ENCODE data around the gene TTLL11. TPM values are rescaled to one million over a fixed set of nuclear protein-coding genes. Genes with fewer than 3 reads are reported as not detected.

The TTLL11 gene
- total and polyA plus RNA-seq, 2 experiments from 2014 or later = 0.57 to 1.4 TPM

DNA sequence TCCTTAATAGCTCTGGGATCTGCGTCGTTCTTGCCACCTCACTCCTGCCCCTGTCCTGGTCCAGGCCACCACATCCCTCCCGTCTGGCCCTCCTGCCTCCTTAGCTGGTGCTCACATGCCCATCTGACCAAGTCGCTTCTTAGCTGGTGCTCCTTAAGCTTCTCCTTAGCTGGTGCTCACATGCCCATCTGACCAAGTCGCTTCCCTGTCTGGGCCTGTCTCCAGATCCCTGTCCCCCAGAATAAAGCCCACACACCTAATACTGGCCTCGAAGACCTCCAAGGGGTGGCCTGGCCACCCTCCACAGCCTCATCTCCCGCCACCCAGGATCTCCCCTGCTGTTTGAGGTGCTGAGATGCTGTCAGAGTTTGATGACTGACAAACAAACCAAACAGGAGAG lies 31.4 kb upstream of the TTLL11 start (continued):
- TF ChIP-seq, protein P1, sequence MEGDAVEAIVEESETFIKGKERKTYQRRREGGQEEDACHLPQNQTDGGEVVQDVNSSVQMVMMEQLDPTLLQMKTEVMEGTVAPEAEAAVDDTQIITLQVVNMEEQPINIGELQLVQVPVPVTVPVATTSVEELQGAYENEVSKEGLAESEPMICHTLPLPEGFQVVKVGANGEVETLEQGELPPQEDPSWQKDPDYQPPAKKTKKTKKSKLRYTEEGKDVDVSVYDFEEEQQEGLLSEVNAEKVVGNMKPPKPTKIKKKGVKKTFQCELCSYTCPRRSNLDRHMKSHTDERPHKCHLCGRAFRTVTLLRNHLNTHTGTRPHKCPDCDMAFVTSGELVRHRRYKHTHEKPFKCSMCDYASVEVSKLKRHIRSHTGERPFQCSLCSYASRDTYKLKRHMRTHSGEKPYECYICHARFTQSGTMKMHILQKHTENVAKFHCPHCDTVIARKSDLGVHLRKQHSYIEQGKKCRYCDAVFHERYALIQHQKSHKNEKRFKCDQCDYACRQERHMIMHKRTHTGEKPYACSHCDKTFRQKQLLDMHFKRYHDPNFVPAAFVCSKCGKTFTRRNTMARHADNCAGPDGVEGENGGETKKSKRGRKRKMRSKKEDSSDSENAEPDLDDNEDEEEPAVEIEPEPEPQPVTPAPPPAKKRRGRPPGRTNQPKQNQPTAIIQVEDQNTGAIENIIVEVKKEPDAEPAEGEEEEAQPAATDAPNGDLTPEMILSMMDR (conservative IDR thresholded peaks at IDR 0.05; ENCODE audit: low read depth in 2 of 2) = no peak
- TF ChIP-seq EZH2phosphoT487 (IDR thresholded peaks at IDR 0.05; ENCODE audit: unreplicated experiment) (no peak), NANOG (IDR thresholded peaks at IDR 0.05; ENCODE audit: borderline replicate concordance) (no peak), CREB1 (CRISPR knock-in tag; IDR thresholded peaks at IDR 0.05; ENCODE audit: low read depth) (no peak), POLR2AphosphoS5 (IDR thresholded peaks at IDR 0.05; ENCODE audit: low read depth) (no peak), EZH2 (IDR thresholded peaks at IDR 0.05; ENCODE audit: low read depth, unreplicated experiment) (no peak), JUNB (IDR thresholded peaks at IDR 0.05; ENCODE audit: unreplicated experiment) (no peak), ZNF114 (CRISPR knock-in tag; IDR thresholded peaks at IDR 0.05) (no peak)
- TF ChIP-seq, protein P2, sequence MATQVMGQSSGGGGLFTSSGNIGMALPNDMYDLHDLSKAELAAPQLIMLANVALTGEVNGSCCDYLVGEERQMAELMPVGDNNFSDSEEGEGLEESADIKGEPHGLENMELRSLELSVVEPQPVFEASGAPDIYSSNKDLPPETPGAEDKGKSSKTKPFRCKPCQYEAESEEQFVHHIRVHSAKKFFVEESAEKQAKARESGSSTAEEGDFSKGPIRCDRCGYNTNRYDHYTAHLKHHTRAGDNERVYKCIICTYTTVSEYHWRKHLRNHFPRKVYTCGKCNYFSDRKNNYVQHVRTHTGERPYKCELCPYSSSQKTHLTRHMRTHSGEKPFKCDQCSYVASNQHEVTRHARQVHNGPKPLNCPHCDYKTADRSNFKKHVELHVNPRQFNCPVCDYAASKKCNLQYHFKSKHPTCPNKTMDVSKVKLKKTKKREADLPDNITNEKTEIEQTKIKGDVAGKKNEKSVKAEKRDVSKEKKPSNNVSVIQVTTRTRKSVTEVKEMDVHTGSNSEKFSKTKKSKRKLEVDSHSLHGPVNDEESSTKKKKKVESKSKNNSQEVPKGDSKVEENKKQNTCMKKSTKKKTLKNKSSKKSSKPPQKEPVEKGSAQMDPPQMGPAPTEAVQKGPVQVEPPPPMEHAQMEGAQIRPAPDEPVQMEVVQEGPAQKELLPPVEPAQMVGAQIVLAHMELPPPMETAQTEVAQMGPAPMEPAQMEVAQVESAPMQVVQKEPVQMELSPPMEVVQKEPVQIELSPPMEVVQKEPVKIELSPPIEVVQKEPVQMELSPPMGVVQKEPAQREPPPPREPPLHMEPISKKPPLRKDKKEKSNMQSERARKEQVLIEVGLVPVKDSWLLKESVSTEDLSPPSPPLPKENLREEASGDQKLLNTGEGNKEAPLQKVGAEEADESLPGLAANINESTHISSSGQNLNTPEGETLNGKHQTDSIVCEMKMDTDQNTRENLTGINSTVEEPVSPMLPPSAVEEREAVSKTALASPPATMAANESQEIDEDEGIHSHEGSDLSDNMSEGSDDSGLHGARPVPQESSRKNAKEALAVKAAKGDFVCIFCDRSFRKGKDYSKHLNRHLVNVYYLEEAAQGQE (IDR thresholded peaks at IDR 0.05; ENCODE audit: unreplicated experiment) = no peak

DNA sequence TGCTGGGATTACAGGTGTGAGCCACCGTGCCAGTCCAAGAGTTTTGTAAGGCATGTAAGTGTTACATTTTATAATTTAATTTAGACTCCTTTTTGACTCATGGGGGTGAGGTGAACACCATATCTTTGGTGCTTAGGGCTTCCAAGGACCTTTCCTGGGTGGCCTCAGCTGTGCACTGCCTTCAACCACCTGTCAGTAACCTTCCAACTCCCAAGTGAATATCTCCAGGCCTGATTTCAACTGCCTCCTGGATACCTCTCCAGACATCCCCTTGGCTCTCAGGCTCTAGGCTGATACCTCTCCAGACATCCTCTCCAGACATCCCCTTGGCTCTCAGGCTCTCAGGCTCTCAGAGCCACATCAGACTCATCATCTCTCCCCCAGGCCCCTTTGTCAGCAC lies 30.9 kb upstream of the TTLL11 start:
- H3K4me2 ChIP-seq = no peak overlapping the region
- Mint-ChIP-seq H3K4me1 (peaks cover 17% of the 10 kb centered on the region; the same call in 2 of the 3 replicates), H3K27me3 (ENCODE audit: insufficient read depth, low read depth, poor library complexity) (peaks cover 33% of the 10 kb centered on the region), H3K9me3 (no peaks in the 10 kb centered on the region; the same call in 2 of the 3 replicates), H3K4me3 (no peak overlapping the region), H3K27ac (no peak overlapping the region), H3K36me3 (ENCODE audit: low read depth) (no peaks in the 10 kb centered on the region)
- no peaks in the 10 kb centered on the region for H4K20me1 ChIP-seq (replicated peaks; ENCODE audit: insufficient read depth)
- peaks cover 12% of the 10 kb centered on the region for H3K4me1 ChIP-seq (ENCODE audit: insufficient read depth)
- no peaks in the 10 kb centered on the region for H3K79me2 ChIP-seq (replicated peaks; ENCODE audit: insufficient read depth)
- DNase-seq (ENCODE audit: low spot score) = no peak
- H3K27me3 ChIP-seq (ENCODE audit: insufficient read depth) = peaks cover 30% of the 10 kb centered on the region
- no peak overlapping the region for H2AFZ ChIP-seq
- no peak overlapping the region for H3K4me3 ChIP-seq
- TF ChIP-seq NANOG (IDR thresholded peaks at IDR 0.05; ENCODE audit: borderline replicate concordance) = no peak
- TF ChIP-seq, protein P3, sequence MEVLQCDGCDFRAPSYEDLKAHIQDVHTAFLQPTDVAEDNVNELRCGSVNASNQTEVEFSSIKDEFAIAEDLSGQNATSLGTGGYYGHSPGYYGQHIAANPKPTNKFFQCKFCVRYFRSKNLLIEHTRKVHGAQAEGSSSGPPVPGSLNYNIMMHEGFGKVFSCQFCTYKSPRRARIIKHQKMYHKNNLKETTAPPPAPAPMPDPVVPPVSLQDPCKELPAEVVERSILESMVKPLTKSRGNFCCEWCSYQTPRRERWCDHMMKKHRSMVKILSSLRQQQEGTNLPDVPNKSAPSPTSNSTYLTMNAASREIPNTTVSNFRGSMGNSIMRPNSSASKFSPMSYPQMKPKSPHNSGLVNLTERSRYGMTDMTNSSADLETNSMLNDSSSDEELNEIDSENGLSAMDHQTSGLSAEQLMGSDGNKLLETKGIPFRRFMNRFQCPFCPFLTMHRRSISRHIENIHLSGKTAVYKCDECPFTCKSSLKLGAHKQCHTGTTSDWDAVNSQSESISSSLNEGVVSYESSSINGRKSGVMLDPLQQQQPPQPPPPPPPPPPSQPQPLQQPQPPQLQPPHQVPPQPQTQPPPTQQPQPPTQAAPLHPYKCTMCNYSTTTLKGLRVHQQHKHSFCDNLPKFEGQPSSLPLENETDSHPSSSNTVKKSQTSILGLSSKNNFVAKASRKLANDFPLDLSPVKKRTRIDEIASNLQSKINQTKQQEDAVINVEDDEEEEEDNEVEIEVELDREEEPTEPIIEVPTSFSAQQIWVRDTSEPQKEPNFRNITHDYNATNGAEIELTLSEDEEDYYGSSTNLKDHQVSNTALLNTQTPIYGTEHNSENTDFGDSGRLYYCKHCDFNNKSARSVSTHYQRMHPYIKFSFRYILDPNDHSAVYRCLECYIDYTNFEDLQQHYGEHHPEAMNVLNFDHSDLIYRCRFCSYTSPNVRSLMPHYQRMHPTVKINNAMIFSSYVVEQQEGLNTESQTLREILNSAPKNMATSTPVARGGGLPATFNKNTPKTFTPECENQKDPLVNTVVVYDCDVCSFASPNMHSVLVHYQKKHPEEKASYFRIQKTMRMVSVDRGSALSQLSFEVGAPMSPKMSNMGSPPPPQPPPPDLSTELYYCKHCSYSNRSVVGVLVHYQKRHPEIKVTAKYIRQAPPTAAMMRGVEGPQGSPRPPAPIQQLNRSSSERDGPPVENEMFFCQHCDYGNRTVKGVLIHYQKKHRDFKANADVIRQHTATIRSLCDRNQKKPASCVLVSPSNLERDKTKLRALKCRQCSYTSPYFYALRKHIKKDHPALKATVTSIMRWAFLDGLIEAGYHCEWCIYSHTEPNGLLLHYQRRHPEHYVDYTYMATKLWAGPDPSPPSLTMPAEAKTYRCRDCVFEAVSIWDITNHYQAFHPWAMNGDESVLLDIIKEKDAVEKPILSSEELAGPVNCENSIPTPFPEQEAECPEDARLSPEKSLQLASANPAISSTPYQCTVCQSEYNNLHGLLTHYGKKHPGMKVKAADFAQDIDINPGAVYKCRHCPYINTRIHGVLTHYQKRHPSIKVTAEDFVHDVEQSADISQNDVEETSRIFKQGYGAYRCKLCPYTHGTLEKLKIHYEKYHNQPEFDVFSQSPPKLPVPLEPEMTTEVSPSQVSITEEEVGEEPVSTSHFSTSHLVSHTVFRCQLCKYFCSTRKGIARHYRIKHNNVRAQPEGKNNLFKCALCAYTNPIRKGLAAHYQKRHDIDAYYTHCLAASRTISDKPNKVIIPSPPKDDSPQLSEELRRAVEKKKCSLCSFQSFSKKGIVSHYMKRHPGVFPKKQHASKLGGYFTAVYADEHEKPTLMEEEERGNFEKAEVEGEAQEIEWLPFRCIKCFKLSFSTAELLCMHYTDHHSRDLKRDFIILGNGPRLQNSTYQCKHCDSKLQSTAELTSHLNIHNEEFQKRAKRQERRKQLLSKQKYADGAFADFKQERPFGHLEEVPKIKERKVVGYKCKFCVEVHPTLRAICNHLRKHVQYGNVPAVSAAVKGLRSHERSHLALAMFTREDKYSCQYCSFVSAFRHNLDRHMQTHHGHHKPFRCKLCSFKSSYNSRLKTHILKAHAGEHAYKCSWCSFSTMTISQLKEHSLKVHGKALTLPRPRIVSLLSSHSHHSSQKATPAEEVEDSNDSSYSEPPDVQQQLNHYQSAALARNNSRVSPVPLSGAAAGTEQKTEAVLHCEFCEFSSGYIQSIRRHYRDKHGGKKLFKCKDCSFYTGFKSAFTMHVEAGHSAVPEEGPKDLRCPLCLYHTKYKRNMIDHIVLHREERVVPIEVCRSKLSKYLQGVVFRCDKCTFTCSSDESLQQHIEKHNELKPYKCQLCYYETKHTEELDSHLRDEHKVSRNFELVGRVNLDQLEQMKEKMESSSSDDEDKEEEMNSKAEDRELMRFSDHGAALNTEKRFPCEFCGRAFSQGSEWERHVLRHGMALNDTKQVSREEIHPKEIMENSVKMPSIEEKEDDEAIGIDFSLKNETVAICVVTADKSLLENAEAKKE (CRISPR knock-in tag; IDR thresholded peaks at IDR 0.05) = no peak
- TF ChIP-seq, protein P4, sequence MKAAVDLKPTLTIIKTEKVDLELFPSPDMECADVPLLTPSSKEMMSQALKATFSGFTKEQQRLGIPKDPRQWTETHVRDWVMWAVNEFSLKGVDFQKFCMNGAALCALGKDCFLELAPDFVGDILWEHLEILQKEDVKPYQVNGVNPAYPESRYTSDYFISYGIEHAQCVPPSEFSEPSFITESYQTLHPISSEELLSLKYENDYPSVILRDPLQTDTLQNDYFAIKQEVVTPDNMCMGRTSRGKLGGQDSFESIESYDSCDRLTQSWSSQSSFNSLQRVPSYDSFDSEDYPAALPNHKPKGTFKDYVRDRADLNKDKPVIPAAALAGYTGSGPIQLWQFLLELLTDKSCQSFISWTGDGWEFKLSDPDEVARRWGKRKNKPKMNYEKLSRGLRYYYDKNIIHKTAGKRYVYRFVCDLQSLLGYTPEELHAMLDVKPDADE (IDR thresholded peaks at IDR 0.05) = no peak
- TF ChIP-seq CREB1 (CRISPR knock-in tag; IDR thresholded peaks at IDR 0.05; ENCODE audit: low read depth) = no peak
- no peak for TF ChIP-seq POLR2AphosphoS5 (IDR thresholded peaks at IDR 0.05; ENCODE audit: low read depth)
- no peaks in the 10 kb centered on the region for H3K36me3 ChIP-seq (ENCODE audit: insufficient read depth)
- H3K27ac ChIP-seq (ENCODE audit: low read depth) = no peak overlapping the region
- no peaks in the 10 kb centered on the region for H3K9me2 ChIP-seq (ENCODE audit: insufficient read depth)
- H3F3A ChIP-seq (replicated peaks; ENCODE audit: low read depth) = no peaks in the 10 kb centered on the region
- no peak for ATAC-seq
